Mesothelial cell of epicardium (in vitro differentiated cells): Measurements from ENCODE around the gene TMEM178B. TPM values are rescaled to one million over a fixed set of nuclear protein-coding genes. Genes with fewer than 3 reads are reported as not detected.

Source experiments
- DNase-seq, 2 experiments: peaks; one replicate each; pipeline ENCODE4 v3.0.0; 2021; ENCODE audit warnings: low spot score in 2 of 2; ENCODE audit not compliant: unreplicated experiment in 2 of 2
- H3K27ac Mint-ChIP-seq: 2 replicates; pipeline ENCODE4 v1.8.0; 2021; ENCODE audit warnings: mixed read lengths
- H3K27me3 Mint-ChIP-seq: 2 replicates; pipeline ENCODE4 v1.8.0; 2021; ENCODE audit warnings: low read depth, mixed read lengths
- H3K36me3 Mint-ChIP-seq: 2 replicates; pipeline ENCODE4 v1.8.0; 2021; ENCODE audit warnings: mixed read lengths
- H3K4me1 Mint-ChIP-seq: 2 replicates; pipeline ENCODE4 v1.8.0; 2021; ENCODE audit warnings: mixed read lengths
- H3K4me3 Mint-ChIP-seq: 2 replicates; pipeline ENCODE4 v1.8.0; 2021; ENCODE audit warnings: mild to moderate bottlenecking, moderate library complexity, mixed read lengths
- H3K9me3 Mint-ChIP-seq: 2 replicates; pipeline ENCODE4 v1.8.0; 2021; ENCODE audit warnings: mixed read lengths
- total RNA-seq: library from RNA; stranded (reverse); gene quantifications from 3 replicates; pipeline ENCODE4 v1.2.1, GENCODE V29; 2021
- TF ChIP-seq, protein P1 (sequence below): fragments of 200-600 bp; sonication (generic); IDR thresholded peaks from one replicate; pipeline ENCODE4 v1.5.0; 2021; ENCODE audit warnings: antibody characterized with exemption; ENCODE audit not compliant: unreplicated experiment

TMEM178B gene
- total RNA-seq, 1 donor from 2014 or later: 0.16 TPM

DNA sequence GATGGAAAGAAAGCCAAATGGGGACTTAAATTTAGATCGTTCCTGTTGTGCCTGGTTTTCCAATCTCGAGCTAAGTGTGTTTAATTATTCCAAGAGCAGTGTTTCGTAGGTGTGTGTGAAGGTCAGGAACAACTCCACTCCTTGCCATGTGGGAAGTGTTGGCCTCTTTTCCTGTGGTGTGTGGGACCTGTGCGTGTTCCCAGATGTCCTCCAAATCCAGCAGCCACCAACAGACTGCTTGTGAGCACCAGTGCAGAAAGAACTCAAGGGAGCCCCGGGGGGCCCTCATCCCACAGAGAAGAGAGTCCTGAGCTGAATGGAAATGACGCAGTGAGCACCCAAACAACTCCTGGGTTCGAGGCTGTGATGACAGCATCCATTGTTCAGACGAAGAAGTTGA lies 227.7 kb downstream of the TMEM178B start:
- no peaks in the 10 kb centered on the region for H3K4me1 Mint-ChIP-seq
- H3K27ac Mint-ChIP-seq: no peak overlapping the region
- H3K36me3 Mint-ChIP-seq: no peaks in the 10 kb centered on the region
- peaks cover 4% of the 10 kb centered on the region for H3K9me3 Mint-ChIP-seq
- TF ChIP-seq, protein P1, sequence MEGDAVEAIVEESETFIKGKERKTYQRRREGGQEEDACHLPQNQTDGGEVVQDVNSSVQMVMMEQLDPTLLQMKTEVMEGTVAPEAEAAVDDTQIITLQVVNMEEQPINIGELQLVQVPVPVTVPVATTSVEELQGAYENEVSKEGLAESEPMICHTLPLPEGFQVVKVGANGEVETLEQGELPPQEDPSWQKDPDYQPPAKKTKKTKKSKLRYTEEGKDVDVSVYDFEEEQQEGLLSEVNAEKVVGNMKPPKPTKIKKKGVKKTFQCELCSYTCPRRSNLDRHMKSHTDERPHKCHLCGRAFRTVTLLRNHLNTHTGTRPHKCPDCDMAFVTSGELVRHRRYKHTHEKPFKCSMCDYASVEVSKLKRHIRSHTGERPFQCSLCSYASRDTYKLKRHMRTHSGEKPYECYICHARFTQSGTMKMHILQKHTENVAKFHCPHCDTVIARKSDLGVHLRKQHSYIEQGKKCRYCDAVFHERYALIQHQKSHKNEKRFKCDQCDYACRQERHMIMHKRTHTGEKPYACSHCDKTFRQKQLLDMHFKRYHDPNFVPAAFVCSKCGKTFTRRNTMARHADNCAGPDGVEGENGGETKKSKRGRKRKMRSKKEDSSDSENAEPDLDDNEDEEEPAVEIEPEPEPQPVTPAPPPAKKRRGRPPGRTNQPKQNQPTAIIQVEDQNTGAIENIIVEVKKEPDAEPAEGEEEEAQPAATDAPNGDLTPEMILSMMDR: no peak
- no peak overlapping the region for H3K4me3 Mint-ChIP-seq
- H3K27me3 Mint-ChIP-seq: peaks cover 36% of the 10 kb centered on the region
- no peak for DNase-seq

GRCh38 chr7:141302617-141303016 lies 228.8 kb downstream of the TMEM178B start:
- Mint-ChIP-seq H3K4me3 (no peak overlapping the region), H3K4me1 (no peaks in the 10 kb centered on the region), H3K9me3 (peaks cover 4% of the 10 kb centered on the region), H3K27me3 (peaks cover 36% of the 10 kb centered on the region), H3K36me3 (no peaks in the 10 kb centered on the region), H3K27ac (no peak overlapping the region)
- no peak for DNase-seq
- TF ChIP-seq, protein P1: no peak

DNA sequence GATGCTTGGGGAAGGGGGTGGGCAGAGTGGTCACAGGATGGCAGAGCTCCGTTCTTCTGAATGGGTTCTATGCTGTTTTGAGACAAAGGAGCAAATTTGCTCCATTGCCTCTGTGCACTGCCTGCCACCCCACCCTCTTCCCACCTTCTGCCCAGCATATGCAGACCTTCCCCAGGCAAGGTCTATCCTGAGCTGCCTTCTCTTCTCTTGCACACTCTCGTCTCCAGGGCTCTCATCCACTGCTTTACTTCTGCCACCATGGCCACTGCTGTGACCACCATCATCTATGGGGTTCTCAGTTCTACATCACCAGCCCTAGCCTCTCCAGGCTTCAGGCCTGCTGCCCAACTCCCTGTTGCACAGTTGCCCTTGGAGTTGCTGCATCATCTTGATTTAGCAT lies 230.4 kb downstream of the TMEM178B start:
- DNase-seq: no peak
- H3K27ac Mint-ChIP-seq: no peak overlapping the region
- TF ChIP-seq, protein P1: no peak
- no peak overlapping the region for H3K4me3 Mint-ChIP-seq
- H3K9me3 Mint-ChIP-seq: no peaks in the 10 kb centered on the region
- H3K4me1 Mint-ChIP-seq: no peaks in the 10 kb centered on the region
- H3K27me3 Mint-ChIP-seq: peaks cover 35% of the 10 kb centered on the region
- no peaks in the 10 kb centered on the region for H3K36me3 Mint-ChIP-seq

- peaks cover 5% of the 10 kb centered on the region for H3K9me3 Mint-ChIP-seq
Measured at GRCh38 chr7:141306081-141306480, 232.2 kb downstream of the TMEM178B start.

GRCh38 chr7:141312395-141312794 lies 238.5 kb downstream of the TMEM178B start:
- Mint-ChIP-seq H3K4me1 (no peaks in the 10 kb centered on the region), H3K4me3 (no peak overlapping the region), H3K9me3 (peaks cover 5% of the 10 kb centered on the region), H3K27me3 (peaks cover 36% of the 10 kb centered on the region), H3K27ac (no peak overlapping the region), H3K36me3 (no peaks in the 10 kb centered on the region)
- TF ChIP-seq, protein P1: no peak
- no peak for DNase-seq

More at GRCh38 chr7:141306081-141306480, 232.2 kb downstream of the TMEM178B start:
- no peaks in the 10 kb centered on the region for H3K4me1 Mint-ChIP-seq
- no peak overlapping the region for H3K4me3 Mint-ChIP-seq
- peaks cover 26% of the 10 kb centered on the region for H3K27me3 Mint-ChIP-seq
- no peak for DNase-seq
- H3K27ac Mint-ChIP-seq: no peak overlapping the region
- no peaks in the 10 kb centered on the region for H3K36me3 Mint-ChIP-seq
- TF ChIP-seq, protein P1: no peak

- Mint-ChIP-seq H3K4me3 (no peak overlapping the region), H3K4me1 (no peaks in the 10 kb centered on the region), H3K27me3 (peaks cover 34% of the 10 kb centered on the region), H3K36me3 (no peaks in the 10 kb centered on the region), H3K9me3 (peaks cover 5% of the 10 kb centered on the region), H3K27ac (no peak overlapping the region)
- TF ChIP-seq, protein P1: no peak
- no peak for DNase-seq
Measured at GRCh38 chr7:141312828-141313521, 239.1 kb downstream of the TMEM178B start.
